Measurements from ENCODE around the gene RPTOR. TPM values are rescaled to one million over a fixed set of nuclear protein-coding genes. Genes with fewer than 3 reads are reported as not detected.

RPTOR gene
- total and polyA plus RNA-seq, 2 donors (not counting 3 experiments of a cell fraction or from before 2014, with no cell fraction given): 10.7 to 41.8 TPM

GRCh38 chr17:80502578-80502877 lies 42.1 kb upstream of the RPTOR start:
- intact Hi-C loops (cut with micrococcal nuclease) (no loop called here), dilution Hi-C loops (cut with MboI; ENCODE audit: extremely low pct_ligation_motif_present, low sequenced_read_pairs) (no loop called here)
- no peaks in the 10 kb centered on the region for H3K4me1 ChIP-seq (ENCODE audit: control insufficient read depth, extremely low read depth, insufficient read depth, low read length)
- BruUV-seq (replicated peaks): no TSS peak
- no peak for DNase-seq (ENCODE audit: low read depth, low spot score)
- H3K79me2 ChIP-seq (ENCODE audit: control insufficient read depth, insufficient read depth, low read length): no peaks in the 10 kb centered on the region
- H3K9ac ChIP-seq (replicated peaks; ENCODE audit: extremely low read depth, insufficient read depth, low read length): no peak overlapping the region
- POLR2A ChIA-PET: no interaction called here
- CTCF ChIA-PET: interaction anchor here (1.3 kb wide), 1 partner anchor 76 kb away, joined by 3 read pairs; no protein-coding TSS in a partner anchor
- H3K27me3 ChIP-seq (ENCODE audit: control insufficient read depth in 2 of 2, insufficient read depth in 2 of 2, low read length in 2 of 2): peaks cover 3 to 9% of the 10 kb centered on the region in 2 experiments
- no peak overlapping the region for H3K4me2 ChIP-seq (ENCODE audit: insufficient read depth, low read length)
- H4K20me1 ChIP-seq (replicated peaks; ENCODE audit: control insufficient read depth, extremely low read depth, insufficient read depth, low read length): no peaks in the 10 kb centered on the region
- H3K27ac ChIP-seq (ENCODE audit: insufficient read depth, low read depth, low read length): no peak overlapping the region
- H3K9me1 ChIP-seq (replicated peaks; ENCODE audit: control insufficient read depth, extremely low read depth, insufficient read depth, low read length): no peaks in the 10 kb centered on the region
- TF ChIP-seq JUN (IDR thresholded peaks at IDR 0.05; ENCODE audit: borderline replicate concordance, insufficient read depth, insufficient read length, low read depth): no peak
- no peak for FAIRE-seq
- no peak overlapping the region for H2AFZ ChIP-seq (ENCODE audit: low read depth, low read length)
- no peaks in the 10 kb centered on the region for H3K36me3 ChIP-seq (ENCODE audit: control insufficient read depth in 2 of 2, extremely low read depth in 1 of 2, insufficient read depth in 2 of 2, low read length in 2 of 2)
- no peak overlapping the region for H3K4me3 ChIP-seq (replicated peaks in 1 of 3; ENCODE audit: insufficient read depth in 1 of 3, low read depth in 1 of 3, low read length in 3 of 3)
- H3K9me3 ChIP-seq (replicated peaks; ENCODE audit: control insufficient read depth, insufficient read depth, low read length): no peaks in the 10 kb centered on the region

DNA sequence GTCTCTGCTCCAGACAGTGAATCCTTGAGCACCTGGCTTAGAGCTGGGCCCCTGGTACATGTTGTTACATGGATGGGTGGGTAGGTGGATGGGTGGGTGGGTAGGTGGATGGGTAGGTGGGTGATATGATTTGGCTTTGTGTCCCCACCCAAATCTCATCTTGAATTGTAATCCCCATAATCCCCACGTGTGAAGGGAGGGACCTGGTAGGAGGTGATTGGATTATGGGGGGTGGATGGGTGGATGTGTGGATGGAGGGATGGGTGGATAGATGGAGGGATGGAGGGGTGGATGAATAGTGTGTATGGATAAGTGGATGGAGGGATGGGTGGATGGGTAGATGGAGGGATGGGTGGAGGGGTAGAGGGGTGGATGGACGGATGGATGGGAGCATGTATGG lies 41.6 kb upstream of the RPTOR start:
- FAIRE-seq: no peak
- BruUV-seq (replicated peaks): no TSS peak
- POLR2A ChIA-PET: no interaction called here

More for the DNA sequence above, 41.6 kb upstream of the RPTOR start:
- CTCF ChIA-PET: no interaction called here
- no peak overlapping the region for H3K4me2 ChIP-seq (ENCODE audit: insufficient read depth, low read length)
- H3K27ac ChIP-seq (ENCODE audit: insufficient read depth, low read depth, low read length): no peak overlapping the region
- dilution Hi-C loops (cut with MboI; ENCODE audit: extremely low pct_ligation_motif_present, low sequenced_read_pairs) (no loop called here), intact Hi-C loops (cut with micrococcal nuclease) (no loop called here)
- H3K9me1 ChIP-seq (replicated peaks; ENCODE audit: control insufficient read depth, extremely low read depth, insufficient read depth, low read length): no peaks in the 10 kb centered on the region
- H2AFZ ChIP-seq (ENCODE audit: low read depth, low read length): no peak overlapping the region
- no peak overlapping the region for H3K4me3 ChIP-seq (replicated peaks in 1 of 3; ENCODE audit: insufficient read depth in 1 of 3, low read depth in 1 of 3, low read length in 3 of 3)
- H3K36me3 ChIP-seq (ENCODE audit: control insufficient read depth in 2 of 2, extremely low read depth in 1 of 2, insufficient read depth in 2 of 2, low read length in 2 of 2): no peaks in the 10 kb centered on the region
- no peaks in the 10 kb centered on the region for H3K4me1 ChIP-seq (ENCODE audit: control insufficient read depth, extremely low read depth, insufficient read depth, low read length)
- peaks cover 3 to 9% of the 10 kb centered on the region in 2 experiments for H3K27me3 ChIP-seq (ENCODE audit: control insufficient read depth in 2 of 2, insufficient read depth in 2 of 2, low read length in 2 of 2)
- H3K9ac ChIP-seq (replicated peaks; ENCODE audit: extremely low read depth, insufficient read depth, low read length): no peak overlapping the region
- no peaks in the 10 kb centered on the region for H3K9me3 ChIP-seq (replicated peaks; ENCODE audit: control insufficient read depth, insufficient read depth, low read length)
- no peaks in the 10 kb centered on the region for H3K79me2 ChIP-seq (ENCODE audit: control insufficient read depth, insufficient read depth, low read length)
- no peak for TF ChIP-seq JUN (IDR thresholded peaks at IDR 0.05; ENCODE audit: borderline replicate concordance, insufficient read depth, insufficient read length, low read depth)
- TF ChIP-seq POLR2A (IDR thresholded peaks at IDR 0.05; ENCODE audit: low read depth, low read length): no peak
- no peak for TF ChIP-seq CTCF (IDR thresholded peaks at IDR 0.05; ENCODE audit: extremely low read depth in 1 of 2, insufficient read depth in 1 of 2, low read depth in 1 of 2, low read length in 2 of 2)
- H4K20me1 ChIP-seq (replicated peaks; ENCODE audit: control insufficient read depth, extremely low read depth, insufficient read depth, low read length): no peaks in the 10 kb centered on the region
- DNase-seq (ENCODE audit: low read depth, low spot score): no peak

Data from endothelial cell of umbilical vein (primary cell).